H9 (cell line): Measurements from ENCODE around the gene FDX2. TPM values are rescaled to one million over a fixed set of nuclear protein-coding genes. Genes with fewer than 3 reads are reported as not detected.

ENCODE experiments used
- DNase-seq: peaks from one replicate; pipeline ENCODE4 v3.0.0-alpha.2; 2017
- H2AFZ ChIP-seq: one replicate; pipeline ENCODE4 v1.6.1; 2013; ENCODE audit warnings: mild to moderate bottlenecking, low read length, control low read depth, moderate library complexity
- H2AK5ac ChIP-seq: 2 replicates; pipeline ENCODE4 v1.6.1; 2013; ENCODE audit warnings: low read length, control low read depth, mixed read lengths; ENCODE audit not compliant: insufficient read length
- H2BK120ac ChIP-seq: one replicate; pipeline ENCODE4 v1.6.1; 2013; ENCODE audit warnings: low read depth, mild to moderate bottlenecking, low read length, control low read depth, inconsistent platforms; ENCODE audit not compliant: poor library complexity, severe bottlenecking
- H2BK12ac ChIP-seq: 2 replicates; pipeline ENCODE4 v1.6.1; 2013; ENCODE audit warnings: low read length, control low read depth, mixed read lengths, low read depth; ENCODE audit not compliant: insufficient read length
- H2BK15ac ChIP-seq: 2 replicates; pipeline ENCODE4 v1.6.1; 2013; ENCODE audit warnings: low read depth, low read length, control low read depth
- H2BK20ac ChIP-seq: one replicate; pipeline ENCODE4 v1.6.1; 2013; ENCODE audit warnings: low read depth, mild to moderate bottlenecking, low read length, control low read depth, inconsistent platforms; ENCODE audit not compliant: poor library complexity, severe bottlenecking
- H2BK5ac ChIP-seq: 2 replicates; pipeline ENCODE4 v1.6.1; 2013; ENCODE audit warnings: low read length, control low read depth, mixed read lengths; ENCODE audit not compliant: insufficient read length
- H3K14ac ChIP-seq: 2 replicates; pipeline ENCODE4 v1.6.1; 2013; ENCODE audit warnings: low read length, control low read depth; ENCODE audit not compliant: insufficient read depth
- H3K18ac ChIP-seq: 2 replicates; pipeline ENCODE4 v1.6.1; 2013; ENCODE audit warnings: low read depth, mild to moderate bottlenecking, mixed read lengths, low read length, control low read depth; ENCODE audit not compliant: insufficient read length
- H3K23ac ChIP-seq: 2 replicates; pipeline ENCODE4 v1.6.1; 2013; ENCODE audit warnings: low read length, control low read depth, mixed read lengths, low read depth; ENCODE audit not compliant: insufficient read length
- H3K23me2 ChIP-seq: 2 replicates; pipeline ENCODE4 v1.6.1; 2013; ENCODE audit warnings: low read depth, mild to moderate bottlenecking, mixed read lengths, low read length, control low read depth; ENCODE audit not compliant: insufficient read length, poor library complexity, severe bottlenecking
- H3K27ac ChIP-seq: 2 replicates; pipeline ENCODE4 v1.5.1; 2013; ENCODE audit warnings: low read length, control low read depth, mixed read lengths, low read depth; ENCODE audit not compliant: insufficient read length
- H3K27me3 ChIP-seq: 2 replicates; pipeline ENCODE4 v1.6.1; 2013; ENCODE audit warnings: low read length, control low read depth, inconsistent platforms; ENCODE audit not compliant: insufficient read depth
- H3K4ac ChIP-seq: 2 replicates; pipeline ENCODE4 v1.6.1; 2013; ENCODE audit warnings: low read depth, mild to moderate bottlenecking, control low read depth, inconsistent platforms, low read length, moderate library complexity
- H3K4me1 ChIP-seq: 2 replicates; pipeline ENCODE4 v1.6.1; 2013; ENCODE audit warnings: low read length, control low read depth, inconsistent platforms; ENCODE audit not compliant: insufficient read depth
- H3K4me2 ChIP-seq: 2 replicates; pipeline ENCODE4 v1.6.1; 2013; ENCODE audit warnings: low read length, control low read depth, mixed read lengths; ENCODE audit not compliant: insufficient read length, insufficient read depth
- H3K56ac ChIP-seq: 2 replicates; pipeline ENCODE4 v1.6.1; 2013; ENCODE audit warnings: low read depth, mild to moderate bottlenecking, mixed read lengths, low read length, control low read depth; ENCODE audit not compliant: insufficient read length
- H3K79me1 ChIP-seq: 2 replicates; pipeline ENCODE4 v1.6.1; 2013; ENCODE audit warnings: low read depth, mild to moderate bottlenecking, moderate library complexity, low read length, control low read depth, inconsistent platforms; ENCODE audit not compliant: insufficient read depth, poor library complexity, severe bottlenecking
- H3K79me2 ChIP-seq: 2 replicates; pipeline ENCODE4 v1.6.1; 2013; ENCODE audit warnings: low read length, control low read depth, inconsistent platforms; ENCODE audit not compliant: insufficient read depth
- H3K9ac ChIP-seq: 2 replicates; pipeline ENCODE4 v1.6.1; 2013; ENCODE audit warnings: low read length, control low read depth, mixed read lengths; ENCODE audit not compliant: insufficient read length; ENCODE audit errors: extremely low read depth
- H3K9me3 ChIP-seq: one replicate; pipeline ENCODE4 v1.6.1; 2013; ENCODE audit warnings: low read depth, low read length, inconsistent platforms; ENCODE audit not compliant: control insufficient read depth
- H3T11ph ChIP-seq: one replicate; pipeline ENCODE4 v1.6.1; 2013; ENCODE audit warnings: mild to moderate bottlenecking, low read length, control low read depth, inconsistent platforms
- H4K20me1 ChIP-seq: one replicate; pipeline ENCODE4 v1.6.1; 2013; ENCODE audit not compliant: control insufficient read depth, insufficient read length, insufficient read depth
- H4K5ac ChIP-seq: 2 replicates; pipeline ENCODE4 v1.6.1; 2013; ENCODE audit warnings: low read depth, mild to moderate bottlenecking, mixed read lengths, low read length, control low read depth; ENCODE audit not compliant: insufficient read length
- H4K8ac ChIP-seq: replicated peaks from 2 replicates; pipeline ENCODE4 v1.6.1; 2013; ENCODE audit warnings: low read length, control low read depth, mixed read lengths, low read depth; ENCODE audit not compliant: insufficient read length
- H4K91ac ChIP-seq: 2 replicates; pipeline ENCODE4 v1.6.1; 2013; ENCODE audit warnings: low read depth, mild to moderate bottlenecking, moderate library complexity, mixed read lengths, low read length, control low read depth; ENCODE audit not compliant: insufficient read length
- H3K27ac Mint-ChIP-seq, 3 experiments: 2 replicates in 2 of 3; 3 replicates in 1 of 3; pipeline ENCODE4 v1.8.0; 2020 to 2021; ENCODE audit warnings: mixed read lengths in 3 of 3, mild to moderate bottlenecking in 1 of 3, moderate library complexity in 1 of 3
- H3K27me3 Mint-ChIP-seq: 2 replicates; pipeline ENCODE4 v1.8.0; 2021; ENCODE audit warnings: low read depth, mild to moderate bottlenecking, moderate library complexity, mixed read lengths
- H3K36me3 Mint-ChIP-seq, 3 experiments: 2 replicates in 2 of 3; 3 replicates in 1 of 3; pipeline ENCODE4 v1.8.0; 2020 to 2021; ENCODE audit warnings: low read depth in 3 of 3, mixed read lengths in 3 of 3; ENCODE audit not compliant: insufficient read depth in 1 of 3
- H3K4me1 Mint-ChIP-seq, 2 experiments: 2 replicates each; pipeline ENCODE4 v1.8.0; 2020; ENCODE audit warnings: mixed read lengths in 2 of 2
- H3K4me3 Mint-ChIP-seq, 2 experiments: 2 replicates in 1 of 2; 3 replicates in 1 of 2; pipeline ENCODE4 v1.8.0; 2020 to 2021; ENCODE audit warnings: mild to moderate bottlenecking in 2 of 2, mixed read lengths in 2 of 2, moderate library complexity in 1 of 2
- H3K9me3 Mint-ChIP-seq, 2 experiments: 2 replicates in 1 of 2; 3 replicates in 1 of 2; pipeline ENCODE4 v1.8.0; 2020; ENCODE audit warnings: mild to moderate bottlenecking in 2 of 2, mixed read lengths in 2 of 2, moderate library complexity in 1 of 2
- WGBS: extraction: QIAGEN DNeasy Blood & Tissue Kit; methylation state at CpG from one replicate; pipeline ENCODE4 v1.1.7; 2013; ENCODE audit warnings: missing lambda C conversion rate, low lambda C conversion rate, mixed read lengths; ENCODE audit not compliant: insufficient read length; ENCODE audit errors: extremely low coverage; 5-methylcytosine and 5-hydroxymethylcytosine counted together
- total RNA-seq: library from RNA; stranded (reverse); gene quantifications from 2 replicates; pipeline ENCODE4 v1.2.1, GENCODE V29; 2021
- TF ChIP-seq, protein P1 (sequence below): fragments of 200-600 bp; sonication (generic); conservative IDR thresholded peaks from 3 replicates; pipeline ENCODE4 v1.8.0; 2021; ENCODE audit warnings: antibody characterized with exemption, mild to moderate bottlenecking

The FDX2 gene
- total RNA-seq, 1 experiment from 2014 or later = 27.7 TPM

DNA sequence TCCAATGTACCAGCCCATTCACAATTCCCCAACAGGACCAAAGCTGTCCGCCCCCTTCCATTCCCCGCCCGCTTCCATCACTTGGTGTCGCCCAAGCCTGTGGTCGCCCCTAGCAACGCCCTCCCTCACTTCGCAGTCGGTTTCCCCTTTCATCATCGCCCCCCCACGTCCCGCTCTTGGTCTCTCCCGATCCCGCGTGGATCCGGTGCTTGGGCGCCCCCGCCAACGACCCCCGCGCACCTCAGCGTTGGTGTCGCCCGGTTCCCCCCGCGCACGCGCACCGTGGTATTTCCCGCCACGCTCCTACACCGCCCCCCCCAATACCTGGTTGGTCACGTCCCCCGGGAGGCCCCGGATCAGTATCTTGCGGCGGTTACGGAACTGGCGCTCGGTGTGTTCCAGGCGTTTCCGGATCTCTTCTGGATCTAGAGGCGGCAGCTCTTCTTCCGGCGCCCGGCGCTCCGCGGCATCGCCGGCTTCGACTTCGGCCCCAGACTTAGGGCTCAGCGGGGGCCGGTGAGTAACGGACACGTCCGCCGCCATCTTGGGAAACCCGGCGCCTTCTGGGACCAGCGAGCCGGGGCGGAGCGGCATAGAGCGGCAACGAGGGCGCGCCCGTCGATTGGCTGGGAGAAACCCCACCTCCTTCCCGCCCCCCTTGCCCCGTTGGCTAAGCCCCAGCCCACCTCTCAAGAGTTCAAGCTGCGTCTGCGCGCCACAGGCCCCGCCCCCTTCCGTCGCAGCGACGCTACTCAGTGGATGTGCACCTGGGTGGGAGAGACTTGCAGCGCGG lies 17.3 kb upstream of the FDX2 start, which contains the start of gene RAVER1:
Gene RAVER1, minus strand, starts transcription at position 565 of the 793 bp plus-strand sequence. Its CDS starts 22 bp downstream, at position 543.
- Histone ChIP-seq H4K91ac (no peak within 1 kb of the TSS), H3K79me2 (peaks cover 8% of the 10 kb centered on the region; the same call in 1 of the 2 replicates), H3T11ph (no peak within 1 kb of the TSS), H3K4me2 (peak within 1 kb of the TSS; percentile 98), H2BK15ac (no peak within 1 kb of the TSS), H2BK120ac (no peak within 1 kb of the TSS), H2BK12ac (no peak within 1 kb of the TSS), H3K9me3 (no peaks in the 10 kb centered on the region), H3K4me1 (no peaks in the 10 kb centered on the region), H2AFZ (no peak within 1 kb of the TSS), H3K27ac (no peak within 1 kb of the TSS), H2BK5ac (no peak within 1 kb of the TSS), H3K14ac (peak within 1 kb of the TSS; percentile 89; the same call in 1 of the 2 replicates), H4K5ac (no peak within 1 kb of the TSS), H4K8ac (no peak within 1 kb of the TSS), H3K9ac (peak within 1 kb of the TSS; percentile 62), H2BK20ac (no peak within 1 kb of the TSS), H3K18ac (peak within 1 kb of the TSS; percentile 92), H3K27me3 (no peaks in the 10 kb centered on the region; the same call in 1 of the 2 replicates), H4K20me1 (no peaks in the 10 kb centered on the region), H3K79me1 (peaks cover 4% of the 10 kb centered on the region), H3K4ac (no peak within 1 kb of the TSS), H2AK5ac (no peak within 1 kb of the TSS), H3K56ac (no peak within 1 kb of the TSS), H3K23ac (no peak within 1 kb of the TSS), H3K23me2 (peaks cover 24% of the 10 kb centered on the region)
- peaks cover 12 to 33% (median 23%) of the 10 kb centered on the region in 3 experiments; a peak in 6 of 7 replicates for H3K36me3 Mint-ChIP-seq
- no CpG with 5 or more reads among the region's 82 CpGs for WGBS
- H3K27me3 Mint-ChIP-seq = no peaks in the 10 kb centered on the region; the same call in 1 of the 2 replicates
- H3K9me3 Mint-ChIP-seq = no peaks in the 10 kb centered on the region; a peak in 1 of 5 replicates
- peak within 1 kb of the TSS; percentile 96 to 98 (median 97) for H3K27ac Mint-ChIP-seq
- peak; percentile 97 for DNase-seq
- peak within 1 kb of the TSS; percentile 95 to 96 for H3K4me3 Mint-ChIP-seq
- TF ChIP-seq, protein P1, sequence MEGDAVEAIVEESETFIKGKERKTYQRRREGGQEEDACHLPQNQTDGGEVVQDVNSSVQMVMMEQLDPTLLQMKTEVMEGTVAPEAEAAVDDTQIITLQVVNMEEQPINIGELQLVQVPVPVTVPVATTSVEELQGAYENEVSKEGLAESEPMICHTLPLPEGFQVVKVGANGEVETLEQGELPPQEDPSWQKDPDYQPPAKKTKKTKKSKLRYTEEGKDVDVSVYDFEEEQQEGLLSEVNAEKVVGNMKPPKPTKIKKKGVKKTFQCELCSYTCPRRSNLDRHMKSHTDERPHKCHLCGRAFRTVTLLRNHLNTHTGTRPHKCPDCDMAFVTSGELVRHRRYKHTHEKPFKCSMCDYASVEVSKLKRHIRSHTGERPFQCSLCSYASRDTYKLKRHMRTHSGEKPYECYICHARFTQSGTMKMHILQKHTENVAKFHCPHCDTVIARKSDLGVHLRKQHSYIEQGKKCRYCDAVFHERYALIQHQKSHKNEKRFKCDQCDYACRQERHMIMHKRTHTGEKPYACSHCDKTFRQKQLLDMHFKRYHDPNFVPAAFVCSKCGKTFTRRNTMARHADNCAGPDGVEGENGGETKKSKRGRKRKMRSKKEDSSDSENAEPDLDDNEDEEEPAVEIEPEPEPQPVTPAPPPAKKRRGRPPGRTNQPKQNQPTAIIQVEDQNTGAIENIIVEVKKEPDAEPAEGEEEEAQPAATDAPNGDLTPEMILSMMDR = no peak
- H3K4me1 Mint-ChIP-seq = peaks cover 18 to 21% of the 10 kb centered on the region in 2 experiments
